Kidney tubule cell (primary cell): ENCODE results near the gene ATP13A4.
"Not testable (repeated sequence)": the region's sequence is repeated elsewhere in the genome, so short reads cannot be mapped to it uniquely, and the experiment has no call there.

ENCODE experiments used
- DNase-seq: peaks from one replicate; pipeline ENCODE4 v3.0.0-alpha.2; 2018; ENCODE audit warnings: low spot score

Gene ATP13A4

GRCh38 chr3:193560870-193561269, 6.2 kb upstream of the ATP13A4 start:
- DNase-seq: no peak

GRCh38 chr3:193560091-193560490, 5.4 kb upstream of the ATP13A4 start:
- no peak for DNase-seq

GRCh38 chr3:193559100-193559499, 4.4 kb upstream of the ATP13A4 start:
- DNase-seq: peak; percentile 20

- DNase-seq: peak; percentile 46
Observed at GRCh38 chr3:193556841-193557240, 2.1 kb upstream of the ATP13A4 start.

GRCh38 chr3:193553586-193553985, 1.1 kb downstream of the ATP13A4 start:
- no peak for DNase-seq

GRCh38 chr3:193552923-193553322, 1.8 kb downstream of the ATP13A4 start:
- DNase-seq: no peak

GRCh38 chr3:193548406-193548805, 6.3 kb downstream of the ATP13A4 start:
- no peak for DNase-seq

- DNase-seq: no peak
Observed at GRCh38 chr3:193546129-193546528, 8.6 kb downstream of the ATP13A4 start.

GRCh38 chr3:193545304-193545703, 9.4 kb downstream of the ATP13A4 start:
- DNase-seq: no peak

GRCh38 chr3:193544289-193544688, 10.4 kb downstream of the ATP13A4 start:
- no peak for DNase-seq

GRCh38 chr3:193530231-193531165, 24.2 kb downstream of the ATP13A4 start:
- no peak for DNase-seq

- not testable (repeated sequence) for DNase-seq
Observed at GRCh38 chr3:193526085-193526484, 28.6 kb downstream of the ATP13A4 start.

- no peak for DNase-seq
Observed at GRCh38 chr3:193522473-193522872, 32.2 kb downstream of the ATP13A4 start.

- DNase-seq: no peak
Observed at GRCh38 chr3:193520738-193521137, 34.0 kb downstream of the ATP13A4 start.

GRCh38 chr3:193515966-193516365, 38.7 kb downstream of the ATP13A4 start:
- DNase-seq: no peak

GRCh38 chr3:193510154-193510553, 44.5 kb downstream of the ATP13A4 start:
- DNase-seq: no peak

- peak; percentile 25 for DNase-seq
Observed at GRCh38 chr3:193509103-193509965, 45.4 kb downstream of the ATP13A4 start.

GRCh38 chr3:193508108-193508507, 46.6 kb downstream of the ATP13A4 start:
- no peak for DNase-seq

GRCh38 chr3:193507566-193507965, 47.1 kb downstream of the ATP13A4 start:
- peak; percentile 15 for DNase-seq

- DNase-seq: no peak
Observed at GRCh38 chr3:193506921-193507320, 47.8 kb downstream of the ATP13A4 start.

- DNase-seq: no peak
Observed at GRCh38 chr3:193502871-193503270, 51.8 kb downstream of the ATP13A4 start.

GRCh38 chr3:193499801-193500485, 54.8 kb downstream of the ATP13A4 start:
- DNase-seq: no peak
